GM23338 (cell line): ENCODE data around the gene TET2. TPM values are rescaled to one million over a fixed set of nuclear protein-coding genes. Genes with fewer than 3 reads are reported as not detected.
A peak's percentile ranks its signal among the peaks of the same experiment; 100 is the strongest.

ENCODE experiments used
- ATAC-seq: fragments of 200-7000 bp; cut with Tn5 transposase; 3 replicates; pipeline ENCODE4 v1.9.1; 2020
- DNase-seq: peaks from one replicate; pipeline ENCODE4 v3.0.0-alpha.2; 2015; ENCODE audit warnings: low spot score
- H2AFZ ChIP-seq: fragments of 200-600 bp; sonication (generic); 2 replicates; pipeline ENCODE4 v1.8.0; 2016; ENCODE audit warnings: antibody characterized with exemption, mild to moderate bottlenecking, moderate library complexity
- H3F3A ChIP-seq: fragments of 200-600 bp; sonication (generic); replicated peaks from 2 replicates; pipeline ENCODE4 v1.8.0; 2017; ENCODE audit warnings: antibody characterized with exemption, mixed run types, low read depth
- H3K27ac ChIP-seq: fragments of 200-600 bp; sonication (generic); 2 replicates; pipeline ENCODE4 v1.6.1; 2016; ENCODE audit warnings: low read depth
- H3K27me3 ChIP-seq: fragments of 200-600 bp; sonication (generic); 2 replicates; pipeline ENCODE4 v1.8.0; 2016; ENCODE audit warnings: mild to moderate bottlenecking, mixed run types, moderate library complexity; ENCODE audit not compliant: insufficient read depth
- H3K36me3 ChIP-seq: fragments of 200-600 bp; sonication (generic); 2 replicates; pipeline ENCODE4 v1.8.0; 2016; ENCODE audit warnings: mild to moderate bottlenecking; ENCODE audit not compliant: insufficient read depth
- H3K4me1 ChIP-seq: fragments of 200-600 bp; sonication (generic); 2 replicates; pipeline ENCODE4 v1.8.0; 2016; ENCODE audit warnings: mild to moderate bottlenecking, moderate library complexity; ENCODE audit not compliant: insufficient read depth
- H3K4me2 ChIP-seq: fragments of 200-600 bp; sonication (generic); 2 replicates; pipeline ENCODE4 v1.7.1; 2017; ENCODE audit warnings: mixed run types
- H3K4me3 ChIP-seq: fragments of 200-600 bp; sonication (generic); 2 replicates; pipeline ENCODE4 v1.6.1; 2016; ENCODE audit warnings: mixed run types
- H3K79me2 ChIP-seq: fragments of 200-600 bp; sonication (generic); replicated peaks from 2 replicates; pipeline ENCODE4 v1.8.0; 2017; ENCODE audit warnings: mild to moderate bottlenecking; ENCODE audit not compliant: insufficient read depth
- H3K9me2 ChIP-seq: fragments of 200-600 bp; sonication (generic); 2 replicates; pipeline ENCODE4 v1.8.0; 2017; ENCODE audit not compliant: insufficient read depth
- H4K20me1 ChIP-seq: fragments of 200-600 bp; sonication (generic); replicated peaks from 2 replicates; pipeline ENCODE4 v1.8.0; 2017; ENCODE audit warnings: mild to moderate bottlenecking; ENCODE audit not compliant: insufficient read depth
- H3K27ac Mint-ChIP-seq: 2 replicates; pipeline ENCODE4 v1.8.0; 2020; ENCODE audit warnings: inconsistent platforms, mild to moderate bottlenecking, moderate library complexity, mixed read lengths
- H3K27me3 Mint-ChIP-seq: 3 replicates; pipeline ENCODE4 v1.8.0; 2022; ENCODE audit warnings: low read depth, mild to moderate bottlenecking, moderate library complexity, mixed read lengths, inconsistent platforms; ENCODE audit not compliant: insufficient read depth, poor library complexity
- H3K36me3 Mint-ChIP-seq: 3 replicates; pipeline ENCODE4 v1.8.0; 2021; ENCODE audit warnings: low read depth, mild to moderate bottlenecking, inconsistent platforms, moderate library complexity, mixed read lengths
- H3K4me1 Mint-ChIP-seq: 3 replicates; pipeline ENCODE4 v1.8.0; 2020; ENCODE audit warnings: mild to moderate bottlenecking, inconsistent platforms, mixed read lengths
- H3K4me3 Mint-ChIP-seq: 3 replicates; pipeline ENCODE4 v1.8.0; 2021; ENCODE audit warnings: moderate library complexity, mild to moderate bottlenecking, inconsistent platforms, mixed read lengths
- H3K9me3 Mint-ChIP-seq: 3 replicates; pipeline ENCODE4 v1.8.0; 2020; ENCODE audit warnings: moderate library complexity, mild to moderate bottlenecking, inconsistent platforms, mixed read lengths
- CTCF ChIP-seq, 2 experiments: fragments of 200-600 bp in 1 of 2; sonication (generic) in 1 of 2; conservative IDR thresholded peaks; 2 replicates each; pipeline versions ENCODE4 v1.5.1 to v1.6.1; 2016 to 2017; ENCODE audit warnings: antibody characterized with exemption in 2 of 2, low read depth in 2 of 2, mild to moderate bottlenecking in 2 of 2, moderate library complexity in 1 of 2
- ETS1 ChIP-seq: IDR thresholded peaks from 2 replicates; pipeline ENCODE4 v1.6.1; 2016; ENCODE audit warnings: antibody characterized with exemption
- EZH2 ChIP-seq: fragments of 200-600 bp; sonication (generic); IDR thresholded peaks from one replicate; pipeline ENCODE4 v1.8.0; 2017; ENCODE audit warnings: antibody characterized with exemption, mild to moderate bottlenecking, low read depth; ENCODE audit not compliant: unreplicated experiment
- JUNB ChIP-seq: IDR thresholded peaks from one replicate; pipeline ENCODE4 v1.6.1; 2016; ENCODE audit warnings: antibody characterized with exemption; ENCODE audit not compliant: unreplicated experiment
- STAT1 ChIP-seq: IDR thresholded peaks from one replicate; pipeline ENCODE4 v1.6.1; 2016; ENCODE audit warnings: antibody characterized with exemption; ENCODE audit not compliant: unreplicated experiment
- ZNF114 ChIP-seq: fragments of 250-450 bp; sonication (Bioruptor Pico); IDR thresholded peaks from 2 replicates; pipeline ENCODE4 v1.5.0; 2020; ENCODE audit warnings: mild to moderate bottlenecking, moderate library complexity
- polyA plus RNA-seq: library from polyadenylated mRNA; unstranded; fragments of >200 nt; fragmentation: Nextera tagmentation; extraction: Ambion mirVana; gene quantifications from 2 replicates; pipeline ENCODE4 v1.2.1, GENCODE V29; 2016
- total RNA-seq: library from RNA; depleted of rRNA; stranded (reverse); fragments of >200 nt; shearing (Covaris generic); gene quantifications from 2 replicates; pipeline ENCODE4 v1.2.3, GENCODE V29; 2014
- TF ChIP-seq, protein P1 (sequence below): IDR thresholded peaks from one replicate; pipeline ENCODE4 v1.6.1; 2018; ENCODE audit warnings: antibody characterized with exemption; ENCODE audit not compliant: unreplicated experiment

TET2 gene
- total and polyA plus RNA-seq, 2 experiments from 2014 or later: 1.2 to 2.2 TPM

GRCh38 chr4:105248613-105249012, 101.9 kb downstream of the TET2 start (continued):
- TF ChIP-seq STAT1 (no peak), ZNF114 (no peak), JUNB (no peak), EZH2 (no peak), ETS1 (no peak)
- TF ChIP-seq, protein P1, sequence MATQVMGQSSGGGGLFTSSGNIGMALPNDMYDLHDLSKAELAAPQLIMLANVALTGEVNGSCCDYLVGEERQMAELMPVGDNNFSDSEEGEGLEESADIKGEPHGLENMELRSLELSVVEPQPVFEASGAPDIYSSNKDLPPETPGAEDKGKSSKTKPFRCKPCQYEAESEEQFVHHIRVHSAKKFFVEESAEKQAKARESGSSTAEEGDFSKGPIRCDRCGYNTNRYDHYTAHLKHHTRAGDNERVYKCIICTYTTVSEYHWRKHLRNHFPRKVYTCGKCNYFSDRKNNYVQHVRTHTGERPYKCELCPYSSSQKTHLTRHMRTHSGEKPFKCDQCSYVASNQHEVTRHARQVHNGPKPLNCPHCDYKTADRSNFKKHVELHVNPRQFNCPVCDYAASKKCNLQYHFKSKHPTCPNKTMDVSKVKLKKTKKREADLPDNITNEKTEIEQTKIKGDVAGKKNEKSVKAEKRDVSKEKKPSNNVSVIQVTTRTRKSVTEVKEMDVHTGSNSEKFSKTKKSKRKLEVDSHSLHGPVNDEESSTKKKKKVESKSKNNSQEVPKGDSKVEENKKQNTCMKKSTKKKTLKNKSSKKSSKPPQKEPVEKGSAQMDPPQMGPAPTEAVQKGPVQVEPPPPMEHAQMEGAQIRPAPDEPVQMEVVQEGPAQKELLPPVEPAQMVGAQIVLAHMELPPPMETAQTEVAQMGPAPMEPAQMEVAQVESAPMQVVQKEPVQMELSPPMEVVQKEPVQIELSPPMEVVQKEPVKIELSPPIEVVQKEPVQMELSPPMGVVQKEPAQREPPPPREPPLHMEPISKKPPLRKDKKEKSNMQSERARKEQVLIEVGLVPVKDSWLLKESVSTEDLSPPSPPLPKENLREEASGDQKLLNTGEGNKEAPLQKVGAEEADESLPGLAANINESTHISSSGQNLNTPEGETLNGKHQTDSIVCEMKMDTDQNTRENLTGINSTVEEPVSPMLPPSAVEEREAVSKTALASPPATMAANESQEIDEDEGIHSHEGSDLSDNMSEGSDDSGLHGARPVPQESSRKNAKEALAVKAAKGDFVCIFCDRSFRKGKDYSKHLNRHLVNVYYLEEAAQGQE: no peak

- Histone ChIP-seq H3K79me2 (no peaks in the 10 kb centered on the region), H3K4me1 (no peaks in the 10 kb centered on the region), H2AFZ (no peak overlapping the region), H3K9me2 (no peaks in the 10 kb centered on the region), H3F3A (no peaks in the 10 kb centered on the region), H3K27me3 (no peaks in the 10 kb centered on the region), H3K4me2 (no peak overlapping the region), H3K27ac (no peak overlapping the region), H3K4me3 (no peak overlapping the region), H3K36me3 (no peaks in the 10 kb centered on the region), H4K20me1 (0 out of 2 replicates have a peak, but pooled peaks cover 4% of the 10 kb centered on the region)
- no peaks in the 10 kb centered on the region for H3K36me3 Mint-ChIP-seq
- TF ChIP-seq CTCF (conservative IDR thresholded peaks at IDR 0.05; ENCODE audit: low read depth in 2 of 2): peak; percentile 16 to 22; a peak in 1 of 4 replicates
- no peak for TF ChIP-seq EZH2
- no peak for DNase-seq
- no peak overlapping the region for H3K4me3 Mint-ChIP-seq
- H3K4me1 Mint-ChIP-seq: no peaks in the 10 kb centered on the region
- H3K27me3 Mint-ChIP-seq: no peaks in the 10 kb centered on the region
- H3K9me3 Mint-ChIP-seq: no peaks in the 10 kb centered on the region
- H3K27ac Mint-ChIP-seq: no peak overlapping the region
- ATAC-seq: no peak
These were observed 111.3 kb downstream of the TET2 start for GRCh38 chr4:105257817-105258495.
